ENCODE data around the gene KRT84. TPM values are rescaled to one million over a fixed set of nuclear protein-coding genes. Genes with fewer than 3 reads are reported as not detected.

Gene KRT84
- total RNA-seq, 1 donor from 2014 or later = not detected

DNA sequence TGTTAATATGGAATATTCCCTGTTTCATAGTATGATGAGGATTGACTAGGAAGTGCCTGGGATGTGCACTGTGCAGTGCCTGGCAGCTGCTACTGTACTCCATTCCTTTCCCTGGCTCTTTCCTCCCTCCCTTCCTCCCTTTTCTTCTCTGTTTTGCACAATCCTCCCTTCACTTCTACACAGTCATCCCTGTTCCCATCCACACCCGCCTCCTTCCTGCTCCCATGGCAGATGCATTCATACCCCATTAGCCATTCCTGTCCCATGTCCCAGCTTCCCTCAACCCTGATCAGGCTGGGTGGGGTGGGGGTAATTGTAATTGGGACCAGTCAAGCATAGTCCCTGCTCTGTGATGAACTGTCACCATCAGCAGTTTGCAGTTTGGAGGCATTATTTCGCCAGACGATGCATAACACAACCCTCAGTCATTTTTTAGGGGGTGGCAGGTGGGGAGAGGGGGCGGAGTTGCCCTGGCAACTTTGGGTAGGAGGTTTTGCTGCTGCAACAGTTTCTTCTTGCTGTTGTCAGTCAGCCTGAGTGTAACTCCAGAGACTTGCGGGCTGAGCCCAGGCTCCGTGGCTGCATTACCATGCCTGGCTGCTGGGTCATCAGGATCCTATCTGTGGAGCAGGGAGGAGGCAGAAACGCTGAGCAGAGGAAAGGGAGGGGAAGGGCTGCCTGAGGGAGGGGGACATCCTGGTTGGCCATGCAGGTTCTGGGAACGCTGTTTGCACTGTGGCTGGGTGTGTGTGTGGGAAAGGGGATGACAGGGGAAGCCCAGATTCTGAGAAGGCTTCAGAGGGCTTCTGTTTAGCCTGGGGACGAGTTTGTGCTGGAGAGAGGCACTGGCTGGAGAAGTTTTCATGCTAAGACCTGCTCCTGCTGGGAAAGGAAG is 4.1 kb upstream of the KRT84 start:
- no peak for DNase-seq (ENCODE audit: extremely low read depth, low read depth, low spot score)

DNA sequence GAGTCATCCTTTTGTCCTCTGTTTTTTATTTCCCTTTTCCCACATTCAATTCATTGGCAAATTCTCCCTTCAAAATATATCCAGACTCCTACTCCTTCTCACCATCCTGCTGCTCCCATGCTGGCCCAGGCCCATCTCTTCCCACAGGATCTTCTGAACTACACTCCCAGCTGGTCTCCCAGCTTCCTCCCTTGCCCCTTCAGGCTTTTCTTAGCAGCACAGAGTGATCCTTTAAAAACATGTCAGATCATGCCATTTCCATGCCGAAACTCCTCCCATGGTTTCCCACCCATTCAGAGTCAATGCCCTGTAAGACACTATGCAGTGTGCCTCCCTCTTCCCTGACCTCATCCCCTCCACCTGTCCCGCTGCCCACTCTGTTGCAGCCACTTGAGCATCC is 2.4 kb upstream of the KRT84 start:
- DNase-seq (ENCODE audit: extremely low read depth, low read depth, low spot score) = no peak

GRCh38 chr12:52383331-52383730 is 2.1 kb downstream of the KRT84 start:
- no peak for DNase-seq (ENCODE audit: extremely low read depth, low read depth, low spot score)

GRCh38 chr12:52382854-52383253 is 2.6 kb downstream of the KRT84 start:
- DNase-seq (ENCODE audit: extremely low read depth, low read depth, low spot score) = no peak

GRCh38 chr12:52381206-52381605 is 4.2 kb downstream of the KRT84 start:
- DNase-seq (ENCODE audit: extremely low read depth, low read depth, low spot score) = no peak

DNA sequence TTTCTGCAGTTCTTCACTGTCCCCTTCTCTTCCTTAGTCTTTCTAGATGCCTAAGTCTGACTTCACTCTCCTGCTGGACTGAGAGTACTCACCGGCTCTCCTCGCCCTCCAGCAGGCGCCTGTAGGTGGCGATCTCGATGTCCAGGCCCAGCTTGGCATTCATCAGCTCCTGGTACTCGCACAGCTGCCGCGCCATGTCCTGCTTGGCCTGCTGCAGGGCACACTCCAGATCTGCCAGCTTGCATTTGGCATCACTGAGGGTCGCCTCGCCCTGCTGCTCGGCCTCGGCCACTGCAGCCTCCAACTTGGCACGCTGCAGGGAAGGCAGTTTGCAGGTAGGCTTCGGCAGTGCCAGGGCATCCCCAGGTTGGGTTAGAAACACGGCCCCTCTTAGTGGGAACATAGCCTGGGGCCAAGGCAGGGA is 5.2 kb downstream of the KRT84 start:
- DNase-seq (ENCODE audit: extremely low read depth, low read depth, low spot score) = no peak

GRCh38 chr12:52379536-52379935 is 5.9 kb downstream of the KRT84 start:
- no peak for DNase-seq (ENCODE audit: extremely low read depth, low read depth, low spot score)

DNA sequence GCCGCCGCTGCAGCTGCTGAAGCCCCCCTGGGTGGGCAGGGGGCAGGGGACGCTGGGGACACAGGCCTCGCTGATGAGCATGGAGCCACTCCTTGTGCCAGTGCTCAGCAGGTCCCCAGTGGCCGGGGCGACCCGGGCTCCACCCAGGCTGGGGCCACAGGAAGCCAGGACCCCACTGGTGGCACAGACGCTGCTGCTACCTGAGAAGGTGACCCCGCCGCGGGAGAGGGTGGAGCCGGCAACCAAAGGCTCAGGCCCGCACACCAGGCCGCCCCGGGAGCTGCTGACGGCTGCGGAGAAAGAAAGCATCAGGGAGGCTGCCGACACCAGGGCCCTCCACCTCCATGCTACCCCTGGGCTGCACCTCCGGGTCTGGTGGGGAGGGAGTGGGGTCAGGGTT is 7.4 kb downstream of the KRT84 start:
- DNase-seq (ENCODE audit: extremely low read depth, low read depth, low spot score) = no peak

GRCh38 chr12:52377266-52377665 is 8.2 kb downstream of the KRT84 start:
- DNase-seq (ENCODE audit: extremely low read depth, low read depth, low spot score) = no peak

- DNase-seq (ENCODE audit: extremely low read depth, low read depth, low spot score) = peak; percentile 41
These were observed 13.0 kb downstream of the KRT84 start for GRCh38 chr12:52372216-52373154.

DNA sequence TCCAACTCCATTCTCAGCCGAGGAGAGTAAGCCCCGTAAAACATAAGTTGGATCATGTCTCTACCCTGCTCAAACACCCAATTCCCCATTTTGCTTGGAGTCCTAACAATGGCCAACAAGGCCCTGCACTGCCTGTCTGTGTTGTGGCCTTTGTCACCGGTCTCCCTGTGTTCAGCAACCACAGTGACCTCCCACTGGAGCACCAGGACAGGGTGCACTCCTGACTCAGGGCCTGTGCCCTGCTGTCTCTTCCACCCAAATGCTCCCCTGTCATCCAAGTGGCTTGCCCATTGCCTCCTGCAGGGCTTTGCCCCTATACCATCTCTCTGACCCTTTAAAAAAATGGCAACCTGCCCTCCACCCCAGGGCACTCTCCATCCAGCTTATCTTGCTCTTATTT is 13.7 kb downstream of the KRT84 start:
- DNase-seq (ENCODE audit: extremely low read depth, low read depth, low spot score) = no peak

DNA sequence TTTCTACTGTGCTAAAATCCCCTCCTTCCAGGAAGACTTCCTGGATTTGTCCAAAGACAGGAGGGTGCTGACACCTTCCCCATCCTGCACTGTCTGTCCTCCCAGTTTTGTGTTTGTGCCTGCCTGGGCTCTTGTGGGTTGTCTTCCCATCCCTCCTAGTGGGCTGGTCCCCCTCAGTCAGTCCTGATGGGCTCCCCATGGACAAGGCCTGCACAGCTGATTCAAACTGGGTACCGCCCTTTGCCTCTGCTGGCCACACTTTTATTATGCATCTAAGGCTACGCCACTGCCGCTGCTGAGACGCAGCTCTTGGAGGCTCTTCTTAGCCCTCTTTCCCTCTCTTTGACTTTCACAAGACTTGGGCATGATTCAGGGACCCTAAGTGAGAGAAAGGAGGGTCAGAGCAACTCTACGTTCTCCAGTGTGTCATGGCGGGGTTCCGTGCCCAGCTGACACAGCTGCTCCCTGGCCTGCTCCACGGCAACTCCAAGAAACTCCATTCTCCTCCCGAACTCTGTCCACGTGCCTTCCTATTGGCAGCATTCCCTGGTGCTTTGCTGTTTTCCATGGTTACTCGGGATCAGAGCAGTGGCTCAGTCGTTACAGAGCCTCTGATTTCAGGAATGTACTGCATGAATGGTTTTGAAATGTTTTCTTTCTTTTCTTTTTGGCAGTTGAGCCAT is 14.4 kb downstream of the KRT84 start:
- DNase-seq (ENCODE audit: extremely low read depth, low read depth, low spot score) = no peak

DNA sequence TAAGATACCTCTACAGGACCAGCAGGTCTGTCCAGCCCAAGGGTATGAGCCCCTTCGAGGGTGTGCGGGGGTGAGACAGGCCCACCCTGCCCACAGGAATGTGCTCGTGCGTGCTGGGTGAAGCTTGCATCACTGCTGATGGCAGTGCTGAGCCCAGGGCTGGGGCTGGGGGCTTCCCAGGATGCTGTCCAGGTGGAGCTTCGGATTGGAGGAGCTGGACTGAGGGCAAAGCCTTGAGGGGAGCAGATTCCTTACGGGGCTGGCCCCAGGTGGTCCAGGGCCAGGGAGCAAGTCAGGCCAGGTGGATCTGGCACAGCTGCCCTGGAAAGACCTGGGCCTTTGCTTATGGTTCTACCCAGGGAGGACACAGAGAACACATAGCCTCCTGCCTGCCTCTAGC is 15.6 kb downstream of the KRT84 start:
- DNase-seq (ENCODE audit: extremely low read depth, low read depth, low spot score) = no peak

DNA sequence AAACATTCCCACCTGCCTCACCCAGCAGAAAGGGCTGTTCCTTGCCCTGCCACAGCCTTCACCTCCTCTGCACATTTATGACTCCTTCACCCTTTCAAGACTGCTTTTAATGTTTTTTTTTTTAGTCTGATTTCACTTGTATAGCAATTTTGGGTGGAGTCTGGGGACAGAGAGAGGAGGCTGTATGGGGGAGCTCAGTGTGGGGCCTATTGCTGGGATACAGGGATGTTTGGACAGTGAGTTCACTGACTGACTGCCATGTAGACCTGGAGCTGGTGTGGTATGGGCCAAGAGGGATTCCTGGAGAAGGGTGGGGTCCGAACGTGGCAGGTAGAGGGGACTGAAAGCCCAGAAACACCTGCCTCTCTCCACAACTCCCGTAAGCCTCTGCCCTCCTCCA is 16.2 kb downstream of the KRT84 start:
- no peak for DNase-seq (ENCODE audit: extremely low read depth, low read depth, low spot score)

DNA sequence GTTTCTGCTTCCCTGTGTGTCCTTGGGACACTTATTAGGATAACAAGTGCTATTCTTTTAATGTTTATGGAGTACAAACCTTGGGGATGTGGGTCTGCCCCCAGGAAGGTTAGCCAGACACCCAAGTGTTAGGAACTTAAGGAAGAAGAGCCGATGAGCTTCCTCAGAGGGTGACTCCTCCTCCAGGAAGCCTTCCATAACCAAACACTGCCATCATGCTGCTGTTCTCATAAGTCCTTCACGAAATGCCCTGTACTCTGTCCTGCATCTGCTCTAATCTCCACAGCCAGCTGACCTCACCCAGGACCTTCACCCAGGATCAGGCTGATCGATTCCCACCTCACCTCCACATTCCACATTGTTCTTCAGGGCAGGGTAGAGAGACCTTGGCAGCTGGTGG is 16.9 kb downstream of the KRT84 start:
- DNase-seq (ENCODE audit: extremely low read depth, low read depth, low spot score) = no peak

GRCh38 chr12:52367876-52368275 is 17.6 kb downstream of the KRT84 start:
- no peak for DNase-seq (ENCODE audit: extremely low read depth, low read depth, low spot score)

GRCh38 chr12:52366738-52367485 is 18.5 kb downstream of the KRT84 start, which contains the start of gene KRT85:
KRT85 (minus strand) TSS chr12:52367481; CDS start chr12:52367405, 76 bp downstream.
- no peak for DNase-seq (ENCODE audit: extremely low read depth, low read depth, low spot score)

DNA sequence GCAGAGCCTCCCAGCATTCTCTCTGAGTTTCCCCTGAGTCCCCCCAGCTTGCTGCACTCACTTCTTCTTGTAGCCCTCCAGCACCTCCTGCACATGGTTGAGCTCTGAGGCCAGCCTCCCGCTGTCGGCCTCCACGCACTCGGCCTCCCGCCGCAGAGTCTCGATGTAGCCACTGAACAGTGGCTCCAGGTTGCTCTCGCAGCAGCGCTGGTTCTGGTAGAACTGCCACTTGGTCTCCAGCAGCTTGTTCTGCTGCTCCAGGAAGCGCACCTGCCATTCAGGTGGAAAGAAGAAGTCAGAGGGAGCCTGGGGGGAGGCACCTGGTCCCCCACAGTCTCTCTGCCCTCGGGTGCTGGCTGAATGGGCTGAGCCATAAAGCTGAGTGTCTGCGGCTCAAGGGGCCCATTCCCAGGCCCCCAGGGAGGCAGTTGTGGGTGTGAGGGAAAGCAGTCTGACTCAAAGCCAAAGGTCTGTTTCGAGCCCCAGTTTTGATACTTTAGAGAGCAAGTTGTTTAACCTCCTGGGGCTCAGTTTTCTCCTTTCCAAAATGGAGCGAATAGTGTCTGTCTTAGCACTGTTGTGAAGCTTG is 20.5 kb downstream of the KRT84 start:
- DNase-seq (ENCODE audit: extremely low read depth, low read depth, low spot score) = no peak

DNA sequence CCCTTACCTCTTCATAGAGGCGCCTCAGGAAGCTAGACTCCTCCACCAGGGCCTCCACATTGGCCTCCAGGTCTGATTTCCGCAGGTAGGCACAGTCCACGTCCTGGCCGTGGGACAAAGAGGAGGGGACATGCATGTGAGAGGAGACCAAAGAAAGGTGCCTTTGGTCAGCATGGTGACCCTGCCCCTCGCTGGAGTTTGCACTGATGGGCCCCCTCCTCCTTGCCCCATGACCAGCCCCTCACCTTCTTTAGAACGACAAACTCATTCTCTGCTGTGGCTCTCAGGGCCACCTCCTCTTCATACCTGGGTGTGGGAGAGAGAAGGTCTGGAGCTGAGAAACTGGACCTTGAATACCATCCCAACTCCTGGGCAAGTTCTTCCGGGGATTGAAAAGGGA is 21.4 kb downstream of the KRT84 start:
- DNase-seq (ENCODE audit: extremely low read depth, low read depth, low spot score) = no peak
